Common myeloid progenitor, CD34-positive (primary cell): ENCODE results near the gene NDUFB11.

Source experiments
- CTCF ChIA-PET: fragments of 350-600 bp; sonication (Branson Sonifier 250); formaldehyde crosslinking; loops from one replicate; lab custom pipeline; 2021; ENCODE audit warnings: antibody characterized with exemption; lab: Charles Lee
- POLR2A ChIA-PET: fragments of 350-600 bp; sonication (Branson Sonifier 250); formaldehyde crosslinking; loops from one replicate; lab custom pipeline; 2021; ENCODE audit warnings: antibody characterized with exemption; lab: Charles Lee
- DNase-seq, 3 donors: peaks; one replicate each; pipeline versions ENCODE4 v3.0.0 to v3.0.0-alpha.2; 2013
- H3K27ac ChIP-seq, 2 experiments: 1 replicate in 1 of 2; 2 replicates in 1 of 2; pipeline ENCODE4 v1.7.0; 2013; ENCODE audit warnings: inconsistent platforms in 2 of 2, low read length in 2 of 2, mild to moderate bottlenecking in 2 of 2, low read depth in 1 of 2, moderate library complexity in 1 of 2; ENCODE audit not compliant: severe bottlenecking in 2 of 2, insufficient read depth in 1 of 2, poor library complexity in 1 of 2
- H3K27me3 ChIP-seq, 5 experiments: replicated peaks in 2 of 5; 1 replicate in 3 of 5; 2 replicates in 2 of 5; pipeline versions ENCODE4 v1.6.1 to v1.7.0; 2013; ENCODE audit warnings: low read length in 4 of 5, mild to moderate bottlenecking in 2 of 5, moderate library complexity in 2 of 5, inconsistent platforms in 1 of 5; ENCODE audit not compliant: insufficient read depth in 5 of 5, control insufficient read depth in 4 of 5
- H3K36me3 ChIP-seq, 4 experiments: 1 replicate in 2 of 4; 2 replicates in 2 of 4; pipeline versions ENCODE4 v1.6.1 to v1.7.0; 2013; ENCODE audit warnings: low read length in 3 of 4, control low read depth in 1 of 4, mild to moderate bottlenecking in 1 of 4; ENCODE audit not compliant: control insufficient read depth in 4 of 4, insufficient read depth in 4 of 4
- H3K4me1 ChIP-seq, 4 experiments: 1 replicate in 3 of 4; 2 replicates in 1 of 4; pipeline versions ENCODE4 v1.6.1 to v1.7.1; 2013; ENCODE audit warnings: low read length in 3 of 4, mild to moderate bottlenecking in 3 of 4, control low read depth in 1 of 4, inconsistent platforms in 1 of 4, moderate library complexity in 1 of 4; ENCODE audit not compliant: control insufficient read depth in 4 of 4, insufficient read depth in 4 of 4; ENCODE audit errors: control extremely low read depth in 1 of 4
- H3K4me3 ChIP-seq, 7 experiments: 1 replicate in 4 of 7; 2 replicates in 3 of 7; pipeline versions ENCODE4 v1.5.1 to v1.7.0; 2013; ENCODE audit warnings: mild to moderate bottlenecking in 7 of 7, low read length in 6 of 7, moderate library complexity in 6 of 7, inconsistent platforms in 2 of 7, low read depth in 2 of 7, control low read depth in 1 of 7; ENCODE audit not compliant: insufficient read depth in 4 of 7, control insufficient read depth in 1 of 7; ENCODE audit errors: extremely low read depth in 1 of 7
- H3K9me3 ChIP-seq, 5 experiments: 1 replicate in 4 of 5; 2 replicates in 1 of 5; pipeline versions ENCODE4 v1.6.1 to v1.7.1; 2013; ENCODE audit warnings: low read length in 4 of 5, mild to moderate bottlenecking in 2 of 5, inconsistent platforms in 1 of 5, low read depth in 1 of 5, moderate library complexity in 1 of 5; ENCODE audit not compliant: control insufficient read depth in 4 of 5, insufficient read depth in 2 of 5; ENCODE audit errors: control extremely low read depth in 1 of 5
- WGBS: methylation state at CpG from one replicate; pipeline ENCODE4 v1.1.5; 2013; ENCODE audit not compliant: insufficient coverage; 5-methylcytosine and 5-hydroxymethylcytosine counted together

Gene NDUFB11

GRCh38 chrX:47164420-47164819, 19.9 kb upstream of the NDUFB11 start:
- CTCF ChIA-PET, result no interaction called here
- POLR2A ChIA-PET, result interaction anchor here (0.7 kb wide), 1 partner anchor 11 kb away, joined by 6 read pairs; no protein-coding TSS in a partner anchor

DNA sequence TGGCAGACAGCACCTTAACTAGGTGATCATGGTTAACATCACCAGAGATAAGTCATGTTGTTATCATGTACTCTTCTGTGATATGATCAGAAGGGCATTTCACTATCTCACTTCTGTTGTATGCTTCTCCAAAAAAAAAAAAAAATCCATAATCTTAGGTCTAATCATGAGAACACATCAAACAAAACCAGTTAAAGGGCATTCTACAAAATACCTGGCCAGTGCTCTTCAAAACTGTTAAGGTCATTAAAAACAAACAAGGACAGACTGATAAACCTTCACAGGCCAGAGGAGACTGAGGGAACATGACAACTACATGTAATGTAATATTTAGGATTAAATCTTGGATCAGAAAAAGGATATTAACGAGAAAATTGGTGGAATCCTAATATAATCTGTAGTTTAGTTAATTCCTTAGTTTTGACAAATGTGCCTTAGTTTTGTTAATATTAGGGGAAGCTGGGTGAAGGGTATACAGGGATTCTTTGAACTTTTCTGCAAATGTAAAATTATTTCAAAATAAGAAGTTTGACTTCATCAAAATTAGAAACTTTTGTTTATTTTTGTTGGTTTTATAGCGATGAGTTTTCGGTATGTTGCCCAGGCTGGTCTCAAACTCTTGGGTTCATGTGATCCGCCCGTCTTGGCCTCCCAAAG, 18.6 kb upstream of the NDUFB11 start:
- H3K4me1 ChIP-seq, result no peaks in the 10 kb centered on the region
- H3K9me3 ChIP-seq, result peaks cover 0 to 8% (median 0%) of the 10 kb centered on the region in 5 experiments
- no peak overlapping the region for H3K27ac ChIP-seq
- no peak for DNase-seq
- peaks cover 0 to 12% (median 3%) of the 10 kb centered on the region in 4 experiments for H3K36me3 ChIP-seq
- CTCF ChIA-PET, result interaction anchor here (0.6 kb wide), 1 partner anchor 1802 kb away, joined by 4 read pairs; no protein-coding TSS in a partner anchor
- H3K4me3 ChIP-seq, result no peak overlapping the region
- H3K27me3 ChIP-seq, result peaks cover 0 to 6% (median 0%) of the 10 kb centered on the region in 5 experiments
- POLR2A ChIA-PET, result no interaction called here
- 94% methylated on average over 4 of the region's 5 CpGs for WGBS

More at GRCh38 chrX:47164420-47164819, 19.9 kb upstream of the NDUFB11 start:
- WGBS, result 100% methylated on average over 2 of the region's 3 CpGs
- H3K4me1 ChIP-seq, result no peaks in the 10 kb centered on the region
- peaks cover 0 to 12% (median 6%) of the 10 kb centered on the region in 4 experiments for H3K36me3 ChIP-seq
- peaks cover 0 to 8% (median 0%) of the 10 kb centered on the region in 5 experiments for H3K9me3 ChIP-seq
- H3K27me3 ChIP-seq, result peaks cover 0 to 14% (median 0%) of the 10 kb centered on the region in 5 experiments
- no peak overlapping the region for H3K27ac ChIP-seq
- no peak overlapping the region for H3K4me3 ChIP-seq
- no peak for DNase-seq

DNA sequence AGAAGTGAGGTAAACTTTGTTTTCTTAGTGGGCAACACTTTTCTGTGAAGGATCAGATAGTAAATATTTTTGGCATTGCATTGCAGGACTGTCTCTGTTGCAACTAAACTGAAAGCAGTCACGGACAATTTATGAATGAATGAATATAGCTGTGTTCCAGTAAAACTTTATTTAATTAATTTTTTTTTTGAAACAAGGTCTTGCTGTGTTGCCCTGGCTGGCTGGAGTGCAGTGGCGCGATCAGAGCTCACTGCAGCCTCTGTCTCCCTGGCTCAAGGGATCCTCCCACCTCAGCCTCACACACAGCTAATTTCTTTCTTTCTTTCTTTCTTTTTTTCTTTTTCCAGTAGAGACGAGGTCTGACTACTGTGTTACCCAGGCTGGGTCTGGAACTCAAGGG, 16.3 kb upstream of the NDUFB11 start:
- Histone ChIP-seq H3K27me3 (peaks cover 0 to 16% (median 0%) of the 10 kb centered on the region in 5 experiments), H3K9me3 (peaks cover 0 to 8% (median 0%) of the 10 kb centered on the region in 5 experiments), H3K36me3 (peaks cover 0 to 25% (median 11%) of the 10 kb centered on the region in 4 experiments), H3K4me1 (no peaks in the 10 kb centered on the region), H3K27ac (no peak overlapping the region), H3K4me3 (no peak overlapping the region)
- DNase-seq, result no peak
- CTCF ChIA-PET, result no interaction called here
- POLR2A ChIA-PET, result no interaction called here
- WGBS, result 38% methylated on average over 1 of the region's 4 CpGs

GRCh38 chrX:47158781-47159180, 14.3 kb upstream of the NDUFB11 start:
- peaks cover 0 to 16% (median 0%) of the 10 kb centered on the region in 5 experiments for H3K27me3 ChIP-seq
- ChIA-PET POLR2A (no interaction called here), CTCF (interaction anchor here (1.2 to 1.5 kb wide), 3 partner anchors 14 to 18 kb away, joined by 3 to 6 read pairs (median 3); partner anchors contain the start of genes NDUFB11 and RBM10)
- no peak for DNase-seq
- H3K9me3 ChIP-seq, result peaks cover 0 to 3% (median 0%) of the 10 kb centered on the region in 5 experiments
- WGBS, result 92% methylated on average over 4 of the region's 5 CpGs
- peaks cover 0 to 25% (median 10%) of the 10 kb centered on the region in 4 experiments for H3K36me3 ChIP-seq
- H3K4me1 ChIP-seq, result no peaks in the 10 kb centered on the region
- H3K27ac ChIP-seq, result no peak overlapping the region
- no peak overlapping the region for H3K4me3 ChIP-seq

DNA sequence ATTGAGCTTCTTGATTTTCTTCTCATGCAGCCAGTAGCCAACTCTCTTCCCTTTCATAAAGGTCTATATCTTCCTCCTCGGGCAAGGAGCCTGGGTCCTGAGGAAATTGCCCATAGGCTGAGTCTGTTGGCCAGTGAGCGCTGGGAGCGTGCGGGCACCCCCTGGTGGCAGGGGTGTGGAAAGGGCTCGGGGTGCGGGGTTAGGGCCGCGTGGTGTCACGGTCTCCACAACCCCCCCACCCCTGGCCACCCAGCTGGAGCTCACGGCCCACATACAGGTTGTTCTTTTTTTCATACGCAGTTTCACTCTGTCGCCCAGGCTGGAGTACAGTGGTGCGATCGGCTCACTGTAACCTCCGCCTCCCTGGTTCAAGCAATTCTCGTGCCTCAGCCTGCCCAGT, 13.6 kb upstream of the NDUFB11 start:
- 91% methylated on average over 12 of the region's 16 CpGs for WGBS

DNA sequence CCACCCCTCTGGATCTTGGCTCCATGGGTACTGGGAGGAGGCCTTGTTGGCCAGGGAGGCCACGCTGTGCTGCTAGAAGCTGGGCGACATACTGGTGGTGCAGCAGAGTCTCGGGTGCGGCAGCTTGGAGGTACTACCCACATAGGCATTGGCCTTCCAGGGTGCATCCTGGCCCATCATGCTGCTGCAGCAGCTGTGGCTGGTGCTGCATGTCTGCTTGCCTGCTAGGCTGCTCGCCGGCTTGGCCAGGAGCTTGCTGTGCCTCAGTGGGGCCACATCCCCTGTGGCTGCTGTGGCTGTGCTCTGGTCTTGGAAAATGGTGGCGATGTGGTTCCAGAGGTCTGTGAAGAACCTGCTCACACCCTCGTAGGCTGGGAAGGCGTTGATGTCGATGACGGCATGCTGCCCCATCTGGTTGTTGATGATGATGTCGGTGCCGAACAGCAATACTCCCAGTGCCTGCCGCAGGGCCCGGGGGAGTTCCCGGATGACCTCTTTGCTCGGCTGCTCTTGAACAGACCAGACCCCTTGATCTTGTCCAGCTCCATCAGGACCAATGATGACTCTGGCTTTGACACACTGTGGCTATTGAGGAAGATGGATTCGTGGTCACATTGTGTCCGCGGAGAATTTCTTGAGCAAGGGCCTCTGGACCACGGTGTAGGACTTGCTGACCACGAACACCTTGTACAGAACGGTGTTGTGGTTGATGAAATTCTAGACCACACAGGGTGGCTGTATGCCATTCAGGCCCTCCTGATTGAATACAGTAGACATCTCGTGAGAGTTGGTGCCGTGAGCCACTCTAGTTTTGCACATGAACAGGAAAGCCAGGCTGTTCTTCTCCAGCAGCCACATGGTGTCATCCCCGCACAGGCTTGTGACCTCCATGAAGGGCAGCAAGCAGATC, 12.4 kb upstream of the NDUFB11 start:
- Histone ChIP-seq H3K4me1 (no peaks in the 10 kb centered on the region), H3K4me3 (no peak overlapping the region), H3K27ac (no peak overlapping the region), H3K36me3 (peaks cover 0 to 24% (median 10%) of the 10 kb centered on the region in 4 experiments), H3K27me3 (peaks cover 0 to 13% (median 0%) of the 10 kb centered on the region in 5 experiments), H3K9me3 (peaks cover 0 to 1% (median 0%) of the 10 kb centered on the region in 5 experiments)
- ChIA-PET POLR2A (no interaction called here), CTCF (interaction anchor here (0.8 kb wide), 1 partner anchor 61 kb away, joined by 3 read pairs; no protein-coding TSS in a partner anchor)
- DNase-seq, result peak in 2 of 3 donors; percentile 17 to 19
- WGBS, result 90% methylated on average over 23 of the region's 26 CpGs

More for the DNA sequence above, 13.6 kb upstream of the NDUFB11 start:
- H3K4me3 ChIP-seq, result no peak overlapping the region
- ChIA-PET POLR2A (no interaction called here), CTCF (interaction anchor here (0.8 to 1.5 kb wide), 4 partner anchors 13 to 60 kb away, joined by 3 to 6 read pairs (median 3); partner anchors contain the start of genes NDUFB11 and RBM10)
- H3K27me3 ChIP-seq, result peaks cover 0 to 13% (median 0%) of the 10 kb centered on the region in 5 experiments
- H3K27ac ChIP-seq, result no peak overlapping the region
- peaks cover 0 to 23% (median 10%) of the 10 kb centered on the region in 4 experiments for H3K36me3 ChIP-seq
- peaks cover 0 to 1% (median 0%) of the 10 kb centered on the region in 5 experiments for H3K9me3 ChIP-seq
- no peaks in the 10 kb centered on the region for H3K4me1 ChIP-seq
- DNase-seq, result no peak
